ENCODE measurements around the gene KRTAP16-1. TPM values are rescaled to one million over a fixed set of nuclear protein-coding genes. Genes with fewer than 3 reads are reported as not detected.

The KRTAP16-1 gene
- total and polyA plus RNA-seq, 2 of the 8 experiments (the other 6 are each of a cell fraction or from before 2014, with no cell fraction given), result not detected

GRCh38 chr17:41322903-41323895, 14.1 kb upstream of the KRTAP16-1 start (continued):
- TF ChIP-seq ATF2 (IDR thresholded peaks at IDR 0.05; ENCODE audit: low read length), result no peak
